Measurements from ENCODE around the gene SCAF4.

DNA sequence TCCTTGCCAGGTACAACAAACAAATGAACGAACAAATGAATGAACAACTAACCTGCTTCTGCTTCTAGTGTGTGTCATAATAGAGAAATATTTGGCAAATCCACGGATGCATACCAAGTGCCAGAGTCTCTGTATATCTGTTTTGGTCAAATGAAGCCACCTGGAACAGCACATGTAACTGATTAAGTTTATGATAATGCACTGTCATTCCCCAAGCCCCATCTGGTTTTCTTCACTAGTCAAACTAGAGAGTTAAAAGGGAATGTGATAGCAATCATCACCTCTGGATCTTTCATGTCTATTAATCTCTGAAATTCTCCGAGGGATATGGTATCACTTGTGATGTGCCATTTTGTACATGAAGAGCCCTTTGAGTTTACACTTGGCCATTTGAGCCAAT lies 21.0 kb upstream of the SCAF4 start:
- TF ChIP-seq REST (IDR thresholded peaks at IDR 0.05) (no peak), ZSCAN20 (CRISPR knock-in tag; IDR thresholded peaks at IDR 0.05) (no peak), GATA3 (IDR thresholded peaks at IDR 0.05; ENCODE audit: borderline replicate concordance) (no peak), CBX8 (IDR thresholded peaks at IDR 0.05) (no peak), POLR2A (IDR thresholded peaks at IDR 0.05; ENCODE audit: low read length) (no peak)
- TF ChIP-seq, protein P1, sequence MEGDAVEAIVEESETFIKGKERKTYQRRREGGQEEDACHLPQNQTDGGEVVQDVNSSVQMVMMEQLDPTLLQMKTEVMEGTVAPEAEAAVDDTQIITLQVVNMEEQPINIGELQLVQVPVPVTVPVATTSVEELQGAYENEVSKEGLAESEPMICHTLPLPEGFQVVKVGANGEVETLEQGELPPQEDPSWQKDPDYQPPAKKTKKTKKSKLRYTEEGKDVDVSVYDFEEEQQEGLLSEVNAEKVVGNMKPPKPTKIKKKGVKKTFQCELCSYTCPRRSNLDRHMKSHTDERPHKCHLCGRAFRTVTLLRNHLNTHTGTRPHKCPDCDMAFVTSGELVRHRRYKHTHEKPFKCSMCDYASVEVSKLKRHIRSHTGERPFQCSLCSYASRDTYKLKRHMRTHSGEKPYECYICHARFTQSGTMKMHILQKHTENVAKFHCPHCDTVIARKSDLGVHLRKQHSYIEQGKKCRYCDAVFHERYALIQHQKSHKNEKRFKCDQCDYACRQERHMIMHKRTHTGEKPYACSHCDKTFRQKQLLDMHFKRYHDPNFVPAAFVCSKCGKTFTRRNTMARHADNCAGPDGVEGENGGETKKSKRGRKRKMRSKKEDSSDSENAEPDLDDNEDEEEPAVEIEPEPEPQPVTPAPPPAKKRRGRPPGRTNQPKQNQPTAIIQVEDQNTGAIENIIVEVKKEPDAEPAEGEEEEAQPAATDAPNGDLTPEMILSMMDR (IDR thresholded peaks at IDR 0.05) = no peak

Data from A549 (cell line).